A549 (cell line): Measurements from ENCODE around the gene POC1A. TPM values are rescaled to one million over a fixed set of nuclear protein-coding genes. Genes with fewer than 3 reads are reported as not detected.

Experiments used
- ATAC-seq, 2 experiments: fragments of 200-7000 bp in 1 of 2; fragments of >200 bp in 1 of 2; cut with Nextera tagmentation in 1 of 2; cut with Tn5 transposase in 1 of 2; 3 replicates each; pipeline versions ENCODE4 v1.8.0 to v1.9.1; 2018 to 2020; ENCODE audit warnings: mild to moderate bottlenecking in 1 of 2, moderate library complexity in 1 of 2
- CTCF ChIA-PET: fragments of 300-600 bp; sonication (Branson Sonifier 250); formaldehyde crosslinking; extraction: SDS; loops from one replicate; lab custom pipeline; 2021; ENCODE audit warnings: antibody characterized with exemption, inconsistent platforms; lab: Yijun Ruan, JAX
- POLR2A ChIA-PET: fragments of 350-600 bp; formaldehyde crosslinking; extraction: SDS; loops from one replicate; lab custom pipeline; 2021; ENCODE audit warnings: antibody characterized with exemption, inconsistent platforms; lab: Yijun Ruan, JAX
- DNase-seq, 2 experiments: peaks; one replicate each; pipeline versions ENCODE4 v3.0.0 to v3.0.0-alpha.2; 2011 to 2016; ENCODE audit warnings: low read depth in 1 of 2, low spot score in 1 of 2
- FAIRE-seq: peaks from 2 replicates; lab custom pipeline; 2011; peaks lifted over from hg19 to GRCh38; lab: Jason Lieb, UNC
- H3K27ac ChIP-seq, 2 experiments: fragments of >200 bp; sonication (Bioruptor Twin); formaldehyde crosslinking; 3 replicates each; pipeline ENCODE4 v1.5.1; 2016 to 2017
- H3K4me1 ChIP-seq: fragments of >200 bp; sonication (Bioruptor Twin); formaldehyde crosslinking; 3 replicates; pipeline ENCODE4 v1.6.1; 2016
- H3K4me2 ChIP-seq: fragments of >200 bp; sonication (Bioruptor Twin); formaldehyde crosslinking; 3 replicates; pipeline ENCODE4 v1.6.1; 2016
- H3K4me3 ChIP-seq: fragments of >200 bp; sonication (Bioruptor Twin); formaldehyde crosslinking; 3 replicates; pipeline ENCODE4 v1.5.1; 2016
- H3K9me3 ChIP-seq: fragments of >200 bp; sonication (Bioruptor Twin); formaldehyde crosslinking; 3 replicates; pipeline ENCODE4 v1.6.1; 2016
- BHLHE40 ChIP-seq: IDR thresholded peaks from 2 replicates; pipeline ENCODE4 v1.6.1; 2012; ENCODE audit warnings: low read depth, low read length, inconsistent platforms
- CBX2 ChIP-seq: fragments of 200-600 bp; sonication (generic); IDR thresholded peaks from 2 replicates; pipeline ENCODE4 v1.6.1; 2016; ENCODE audit warnings: low read depth, mild to moderate bottlenecking, borderline replicate concordance
- CHD4 ChIP-seq: fragments of 200-600 bp; sonication (generic); IDR thresholded peaks from 2 replicates; pipeline ENCODE4 v1.6.1; 2016; ENCODE audit warnings: antibody characterized with exemption, mild to moderate bottlenecking, borderline replicate concordance
- EHMT2 ChIP-seq: fragments of 200-600 bp; sonication (generic); IDR thresholded peaks from 2 replicates; pipeline ENCODE4 v1.6.1; 2016; ENCODE audit warnings: antibody characterized with exemption, low read depth, mild to moderate bottlenecking, moderate library complexity
- FOSL2 ChIP-seq, 2 experiments: fragments of 450-650 bp in 1 of 2; fragments of >200 bp in 1 of 2; sonication (Bioruptor Twin) in 1 of 2; formaldehyde crosslinking; IDR thresholded peaks; 2 replicates each; pipeline versions ENCODE4 v1.5.0 to v1.6.1; 2016 to 2020; ENCODE audit warnings: mild to moderate bottlenecking in 1 of 2, moderate library complexity in 1 of 2
- HOXB13 ChIP-seq: fragments of 250-450 bp; sonication (Bioruptor Pico); IDR thresholded peaks from 2 replicates; pipeline ENCODE4 v1.5.0; 2020; ENCODE audit warnings: low read depth, mild to moderate bottlenecking, moderate library complexity
- KDM5A ChIP-seq: fragments of 200-600 bp; sonication (generic); IDR thresholded peaks from 2 replicates; pipeline ENCODE4 v1.6.1; 2016; ENCODE audit warnings: antibody characterized with exemption, mild to moderate bottlenecking
- MAX ChIP-seq: IDR thresholded peaks from 2 replicates; pipeline ENCODE4 v1.6.1; 2012
- MAZ ChIP-seq: fragments of 150-350 bp; IDR thresholded peaks from 2 replicates; pipeline ENCODE4 v1.6.1; 2014; ENCODE audit warnings: antibody characterized with exemption, low read depth, low read length, borderline replicate concordance
- NPAS2 ChIP-seq: fragments of 250-450 bp; sonication (Bioruptor Pico); IDR thresholded peaks from 2 replicates; pipeline ENCODE4 v1.8.0; 2022; ENCODE audit warnings: mild to moderate bottlenecking, moderate library complexity, borderline replicate concordance
- NR3C1 ChIP-seq: fragments of >200 bp; sonication (Bioruptor Twin); formaldehyde crosslinking; IDR thresholded peaks from 3 replicates; pipeline ENCODE4 v1.6.1; 2017
- RAD21 ChIP-seq, 2 experiments: fragments of >200 bp in 1 of 2; sonication (Bioruptor Twin) in 1 of 2; formaldehyde crosslinking in 1 of 2; IDR thresholded peaks in 1 of 2; conservative IDR thresholded peaks in 1 of 2; 2 replicates in 1 of 2; 3 replicates in 1 of 2; pipeline ENCODE4 v1.6.1; 2012 to 2018; ENCODE audit warnings: inconsistent platforms in 1 of 2
- REST ChIP-seq: fragments of 200-600 bp; sonication (generic); IDR thresholded peaks from 2 replicates; pipeline ENCODE4 v1.6.1; 2016; ENCODE audit warnings: antibody characterized with exemption, mild to moderate bottlenecking, moderate library complexity
- RNF2 ChIP-seq: fragments of 200-600 bp; sonication (generic); IDR thresholded peaks from 2 replicates; pipeline ENCODE4 v1.6.1; 2016; ENCODE audit warnings: low read depth, mild to moderate bottlenecking, antibody characterized with exemption, moderate library complexity, borderline replicate concordance
- SMC3 ChIP-seq: fragments of >200 bp; sonication (Bioruptor Twin); formaldehyde crosslinking; IDR thresholded peaks from 3 replicates; pipeline ENCODE4 v1.6.1; 2018; ENCODE audit warnings: inconsistent platforms
- SREBF2 ChIP-seq: fragments of 450-650 bp; IDR thresholded peaks from 2 replicates; pipeline ENCODE4 v1.6.1; 2014; ENCODE audit warnings: mild to moderate bottlenecking, moderate library complexity
- TFCP2L1 ChIP-seq: fragments of 250-450 bp; sonication (Bioruptor Pico); IDR thresholded peaks from 2 replicates; pipeline ENCODE4 v1.5.0; 2021; ENCODE audit warnings: mild to moderate bottlenecking
- TP53 ChIP-seq: fragments of 250-450 bp; sonication (Bioruptor Pico); IDR thresholded peaks from 2 replicates; pipeline ENCODE4 v1.5.0; 2021; ENCODE audit warnings: mild to moderate bottlenecking, moderate library complexity
- ZC3H11A ChIP-seq: fragments of 450-650 bp; IDR thresholded peaks from 2 replicates; pipeline ENCODE4 v1.6.1; 2014; ENCODE audit warnings: antibody characterized with exemption, mild to moderate bottlenecking
- ZNF302 ChIP-seq: fragments of 250-450 bp; sonication (Bioruptor Pico); IDR thresholded peaks from 2 replicates; pipeline ENCODE4 v1.9.0; 2021; ENCODE audit warnings: inconsistent platforms, mild to moderate bottlenecking, moderate library complexity
- WGBS: methylation state at CpG from one replicate; pipeline ENCODE4 v1.1.6; 2017; ENCODE audit errors: missing lambda C conversion rate; 5-methylcytosine and 5-hydroxymethylcytosine counted together
- polyA plus RNA-seq, 4 experiments: library from polyadenylated mRNA; depleted of rRNA in 3 of 4; stranded (reverse); fragments of >200 nt; fragmentation: RNase III in 1 of 4; extraction: RNeasy Plus Mini Kit Qiagen cat#74134 plus additional on column Dnase treatment in 1 of 4; gene quantifications; 2 replicates in 3 of 4; 3 replicates in 1 of 4; pipeline ENCODE4 v1.2.3, GENCODE V29; 2011 to 2017

POC1A gene
- polyA plus RNA-seq, 2 of the 4 experiments (the other 2 are of a cell fraction), result 9.4 to 14.1 TPM

GRCh38 chr3:52086461-52086860, 67.8 kb downstream of the POC1A start:
- Histone ChIP-seq H3K4me2 (no peak overlapping the region), H3K4me3 (no peak overlapping the region), H3K27ac (no peak overlapping the region), H3K4me1 (no peaks in the 10 kb centered on the region), H3K9me3 (no peaks in the 10 kb centered on the region)
- 100% methylated on average over 5 of the region's 6 CpGs for WGBS
- CTCF ChIA-PET, result interaction anchor here (2.1 kb wide), 1 partner anchor 35 kb away, joined by 6 read pairs; no protein-coding TSS in a partner anchor
- DNase-seq, result no peak
- no peak for ATAC-seq
- POLR2A ChIA-PET, result no interaction called here
- TF ChIP-seq RAD21 (conservative IDR thresholded peaks at IDR 0.05 in 1 of 2, IDR thresholded peaks at IDR 0.05 in 1 of 2) (no peak), TFCP2L1 (CRISPR knock-in tag) (no peak), EHMT2 (no peak), HOXB13 (no peak), MAX (no peak), NPAS2 (CRISPR knock-in tag) (no peak), BHLHE40 (no peak), SREBF2 (no peak)
- FAIRE-seq, result no peak

- CTCF ChIA-PET, result interaction anchor here (0.7 to 3.0 kb wide), 4 partner anchors 9 to 48 kb away, joined by 3 to 12 read pairs (median 4); no protein-coding TSS in a partner anchor
- WGBS, result 78% methylated on average over 6 of the region's 10 CpGs
- POLR2A ChIA-PET, result no interaction called here
Observed at GRCh38 chr3:52085681-52086282, 68.4 kb downstream of the POC1A start.

GRCh38 chr3:52084954-52085680, 69.1 kb downstream of the POC1A start:
- TF ChIP-seq MAZ (no peak), BHLHE40 (no peak), CBX2 (no peak), CHD4 (no peak), KDM5A (no peak), SREBF2 (no peak), REST (no peak), NR3C1 (no peak), RNF2 (no peak), TP53 (no peak), RAD21 (conservative IDR thresholded peaks at IDR 0.05 in 1 of 2, IDR thresholded peaks at IDR 0.05 in 1 of 2) (no peak), SMC3 (no peak)
- CTCF ChIA-PET, result interaction anchor here (0.7 to 3.0 kb wide), 4 partner anchors 8 to 48 kb away, joined by 3 to 12 read pairs (median 3); no protein-coding TSS in a partner anchor
- POLR2A ChIA-PET, result no interaction called here
- DNase-seq, result no peak
- H3K4me2 ChIP-seq, result no peak overlapping the region
- no peak for FAIRE-seq
- H3K27ac ChIP-seq, result no peak overlapping the region
- H3K4me3 ChIP-seq, result no peak overlapping the region
- H3K4me1 ChIP-seq, result no peaks in the 10 kb centered on the region
- ATAC-seq, result peak; percentile 73 to 90; a peak in 5 of 6 replicates
- WGBS, result 83% methylated on average over 6 of the region's 13 CpGs
- H3K9me3 ChIP-seq, result no peaks in the 10 kb centered on the region

More at GRCh38 chr3:52085681-52086282, 68.4 kb downstream of the POC1A start:
- ATAC-seq (no peak), FAIRE-seq (no peak), DNase-seq (no peak)
- H3K4me3 ChIP-seq, result no peak overlapping the region
- no peaks in the 10 kb centered on the region for H3K4me1 ChIP-seq
- H3K27ac ChIP-seq, result no peak overlapping the region
- H3K4me2 ChIP-seq, result no peak overlapping the region
- H3K9me3 ChIP-seq, result no peaks in the 10 kb centered on the region
- TF ChIP-seq FOSL2 (IDR thresholded peaks at IDR 0.05), result no peak
- TF ChIP-seq FOSL2 (CRISPR knock-in tag; IDR thresholded peaks at IDR 0.05), result no peak
- no peak for TF ChIP-seq RAD21 (conservative IDR thresholded peaks at IDR 0.05 in 1 of 2, IDR thresholded peaks at IDR 0.05 in 1 of 2)
- no peak for TF ChIP-seq TFCP2L1 (CRISPR knock-in tag)
- TF ChIP-seq NPAS2 (CRISPR knock-in tag), result no peak
- no peak for TF ChIP-seq ZNF302 (CRISPR knock-in tag)
- TF ChIP-seq HOXB13, result no peak
- TF ChIP-seq ZC3H11A, result no peak
